ENCODE measurements around the gene SIN3B. TPM values are rescaled to one million over a fixed set of nuclear protein-coding genes. Genes with fewer than 3 reads are reported as not detected.

SIN3B gene
- total and polyA plus RNA-seq, 9 donors: 35.3 to 92.0 (median 56.9) TPM

DNA sequence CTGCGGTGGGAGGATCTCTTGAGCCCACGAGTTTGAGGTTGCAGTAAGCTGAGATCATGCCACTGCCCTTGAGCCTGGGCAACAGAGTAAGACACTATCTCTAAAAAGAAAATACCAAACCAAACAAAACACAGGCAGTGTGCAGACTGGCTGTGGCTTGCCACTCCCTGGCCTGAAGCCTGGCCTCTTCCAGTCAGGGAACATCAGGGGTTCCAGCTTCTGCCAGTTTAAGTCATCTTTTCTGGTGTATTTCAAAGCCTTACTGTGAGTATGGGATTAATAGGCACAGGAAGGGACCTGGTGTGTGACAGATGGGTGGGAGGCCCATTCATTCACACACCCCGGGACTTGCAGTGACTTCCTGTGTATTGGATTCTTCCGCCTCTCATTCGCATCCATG is 32.6 kb downstream of the SIN3B start:
- Histone ChIP-seq H3K9me3 (no peaks in the 10 kb centered on the region), H3K27ac (no peak overlapping the region), H3K36me3 (no peaks in the 10 kb centered on the region), H3K27me3 (no peaks in the 10 kb centered on the region), H3K4me1 (ENCODE audit: insufficient read depth) (no peaks in the 10 kb centered on the region), H3K4me3 (no peak overlapping the region)
- TF ChIP-seq, protein P1, sequence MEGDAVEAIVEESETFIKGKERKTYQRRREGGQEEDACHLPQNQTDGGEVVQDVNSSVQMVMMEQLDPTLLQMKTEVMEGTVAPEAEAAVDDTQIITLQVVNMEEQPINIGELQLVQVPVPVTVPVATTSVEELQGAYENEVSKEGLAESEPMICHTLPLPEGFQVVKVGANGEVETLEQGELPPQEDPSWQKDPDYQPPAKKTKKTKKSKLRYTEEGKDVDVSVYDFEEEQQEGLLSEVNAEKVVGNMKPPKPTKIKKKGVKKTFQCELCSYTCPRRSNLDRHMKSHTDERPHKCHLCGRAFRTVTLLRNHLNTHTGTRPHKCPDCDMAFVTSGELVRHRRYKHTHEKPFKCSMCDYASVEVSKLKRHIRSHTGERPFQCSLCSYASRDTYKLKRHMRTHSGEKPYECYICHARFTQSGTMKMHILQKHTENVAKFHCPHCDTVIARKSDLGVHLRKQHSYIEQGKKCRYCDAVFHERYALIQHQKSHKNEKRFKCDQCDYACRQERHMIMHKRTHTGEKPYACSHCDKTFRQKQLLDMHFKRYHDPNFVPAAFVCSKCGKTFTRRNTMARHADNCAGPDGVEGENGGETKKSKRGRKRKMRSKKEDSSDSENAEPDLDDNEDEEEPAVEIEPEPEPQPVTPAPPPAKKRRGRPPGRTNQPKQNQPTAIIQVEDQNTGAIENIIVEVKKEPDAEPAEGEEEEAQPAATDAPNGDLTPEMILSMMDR (IDR thresholded peaks at IDR 0.05): no peak
- TF ChIP-seq POLR2A (IDR thresholded peaks at IDR 0.05) (no peak), EP300 (IDR thresholded peaks at IDR 0.05) (no peak)
- 89 to 92% (median 89%) methylated on average over 5 of the region's 5 CpGs for WGBS, 3 donors
- DNase-seq: no peak
- intact Hi-C loops (cut with DNase I): no loop called here

DNA sequence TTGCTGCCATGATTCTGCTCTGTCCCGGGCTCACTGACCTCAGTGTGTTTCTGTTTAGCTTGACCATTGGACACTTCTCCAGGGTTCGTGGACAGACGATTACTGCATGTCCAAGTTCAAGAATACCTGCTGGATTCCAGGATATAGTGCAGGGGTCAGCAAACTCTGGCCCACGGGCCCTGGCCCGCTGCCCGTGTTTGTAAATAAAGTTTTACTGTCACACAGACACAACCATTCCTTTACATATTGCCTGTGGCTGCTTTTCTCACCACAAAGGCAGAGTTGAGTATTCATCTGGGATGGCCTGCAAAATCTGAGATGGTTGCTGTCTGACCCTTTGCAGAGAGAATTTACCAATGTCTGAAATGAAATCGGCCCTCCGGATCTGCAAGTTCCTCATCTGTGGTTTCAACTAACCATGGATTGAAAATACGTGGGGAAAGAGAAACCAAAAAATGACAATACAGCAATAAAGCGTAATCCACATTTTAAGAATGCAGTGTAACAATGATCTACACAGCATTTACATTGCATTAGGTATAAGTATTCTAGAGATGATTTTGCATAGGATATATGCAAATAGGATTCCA is 33.7 kb downstream of the SIN3B start:
- Histone ChIP-seq H3K27ac (no peak overlapping the region), H3K36me3 (no peaks in the 10 kb centered on the region), H3K27me3 (no peaks in the 10 kb centered on the region), H3K4me1 (ENCODE audit: insufficient read depth) (no peaks in the 10 kb centered on the region), H3K4me3 (no peak overlapping the region), H3K9me3 (no peaks in the 10 kb centered on the region)
- DNase-seq: no peak
- TF ChIP-seq POLR2A (IDR thresholded peaks at IDR 0.05) (no peak), EP300 (IDR thresholded peaks at IDR 0.05) (no peak)
- TF ChIP-seq, protein P1 (IDR thresholded peaks at IDR 0.05): no peak
- WGBS, 3 donors: 89% methylated on average over 10 of the region's 10 CpGs
- intact Hi-C loops (cut with DNase I): no loop called here

DNA sequence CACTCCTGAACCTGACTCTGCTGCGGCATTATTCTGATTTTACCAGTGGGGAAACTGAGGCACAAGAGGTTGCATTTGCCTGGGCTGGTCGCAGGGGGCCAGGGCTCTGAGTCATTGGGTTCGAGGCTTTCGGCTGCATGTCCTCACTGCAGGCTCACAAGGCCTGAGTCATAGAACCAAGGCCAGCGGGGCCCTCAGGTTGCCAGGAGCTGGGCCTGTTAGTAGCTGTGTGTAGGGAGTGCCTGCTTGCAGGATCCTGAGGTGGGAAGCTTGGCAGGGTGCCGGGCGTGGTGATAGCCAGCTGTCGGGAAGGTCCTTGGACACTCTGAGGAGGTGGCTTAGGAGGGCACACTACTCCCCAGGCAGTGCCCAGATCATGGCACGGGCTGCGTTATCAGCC is 38.0 kb downstream of the SIN3B start:
- TF ChIP-seq, protein P1 (IDR thresholded peaks at IDR 0.05): no peak
- TF ChIP-seq EP300 (IDR thresholded peaks at IDR 0.05): no peak
- TF ChIP-seq POLR2A (IDR thresholded peaks at IDR 0.05): no peak
- Histone ChIP-seq H3K27ac (no peak overlapping the region), H3K4me1 (ENCODE audit: insufficient read depth) (no peaks in the 10 kb centered on the region), H3K4me3 (no peak overlapping the region), H3K9me3 (no peaks in the 10 kb centered on the region), H3K27me3 (no peaks in the 10 kb centered on the region), H3K36me3 (no peaks in the 10 kb centered on the region)
- DNase-seq: no peak
- 82 to 94% (median 86%) methylated on average over 10 of the region's 10 CpGs for WGBS, 3 donors
- intact Hi-C loops (cut with DNase I): no loop called here

DNA sequence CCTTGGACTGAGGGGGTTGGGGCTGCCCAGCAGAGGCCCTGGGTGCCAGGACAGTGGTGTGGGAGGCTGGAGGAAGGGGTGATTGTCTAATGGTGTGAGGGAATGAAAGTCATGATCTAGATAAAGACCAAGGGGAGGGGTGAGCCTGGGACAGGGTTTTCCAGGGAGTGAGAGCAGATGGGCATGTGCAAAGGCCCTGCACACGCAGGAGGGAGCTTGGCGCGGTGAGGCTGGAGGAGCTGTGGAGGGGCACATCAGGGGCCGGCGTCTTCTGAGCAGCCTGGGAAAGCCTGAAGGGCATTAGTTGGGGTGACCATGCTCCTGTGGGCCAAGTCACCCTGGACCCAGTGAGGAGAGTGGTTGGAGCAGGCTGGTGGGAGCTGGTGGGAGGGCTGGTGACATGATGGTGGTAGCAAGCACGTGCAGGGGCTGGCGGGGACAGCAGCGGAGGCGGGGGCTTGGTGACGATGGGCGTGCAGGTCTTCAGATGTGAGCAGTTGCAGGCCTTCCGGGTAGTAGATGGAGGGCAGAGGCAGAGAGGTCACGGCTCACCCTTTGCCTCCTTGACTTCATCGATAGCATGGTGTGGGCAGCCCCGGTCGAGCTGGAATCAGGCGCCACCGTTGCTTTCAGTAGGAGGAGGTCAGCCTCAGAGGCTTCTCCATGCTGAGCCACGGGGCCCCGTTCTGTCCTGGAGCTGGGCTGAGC is 39.4 kb downstream of the SIN3B start:
- H3K27me3 ChIP-seq: no peaks in the 10 kb centered on the region
- no peak overlapping the region for H3K4me3 ChIP-seq
- DNase-seq: no peak
- no peaks in the 10 kb centered on the region for H3K9me3 ChIP-seq
- 86 to 90% (median 87%) methylated on average over 19 to 20 of the region's 20 CpGs for WGBS, 3 donors
- no peaks in the 10 kb centered on the region for H3K4me1 ChIP-seq (ENCODE audit: insufficient read depth)
- intact Hi-C loops (cut with DNase I): no loop called here
- TF ChIP-seq EP300 (IDR thresholded peaks at IDR 0.05): no peak
- TF ChIP-seq, protein P1 (IDR thresholded peaks at IDR 0.05): no peak
- no peaks in the 10 kb centered on the region for H3K36me3 ChIP-seq
- H3K27ac ChIP-seq: no peak overlapping the region

All from ovary (tissue), 9 donors.